Kidney epithelial cell (primary cell): ENCODE data around the gene KCNH5. TPM values are rescaled to one million over a fixed set of nuclear protein-coding genes. Genes with fewer than 3 reads are reported as not detected.
A peak's percentile ranks its signal among the peaks of the same experiment; 100 is the strongest.

ENCODE experiments used
- DNase-seq: peaks from one replicate; pipeline ENCODE4 v3.0.0-alpha.2; 2010; ENCODE audit warnings: low read depth
- H3K27me3 ChIP-seq: 2 replicates; pipeline ENCODE4 v1.6.0; 2011; ENCODE audit warnings: low read length; ENCODE audit not compliant: control insufficient read depth, insufficient read depth
- H3K36me3 ChIP-seq: 2 replicates; pipeline ENCODE4 v1.5.1; 2011; ENCODE audit warnings: low read length; ENCODE audit not compliant: control insufficient read depth, insufficient read depth
- H3K4me3 ChIP-seq: 2 replicates; pipeline ENCODE4 v1.5.1; 2011; ENCODE audit warnings: low read depth, mild to moderate bottlenecking, control low read depth, low read length
- total RNA-seq: library from RNA; depleted of rRNA; stranded (reverse); fragments of >200 nt; gene quantifications from 2 replicates; pipeline ENCODE4 v1.2.3, GENCODE V29; 2015
- TF ChIP-seq, protein P1 (sequence below): IDR thresholded peaks from 2 replicates; pipeline ENCODE4 v1.5.1; 2011; ENCODE audit warnings: mild to moderate bottlenecking, moderate library complexity, low read length, control low read depth, inconsistent platforms; ENCODE audit not compliant: insufficient read depth, poor library complexity, severe bottlenecking

KCNH5 gene
- total RNA-seq, 1 donor from 2014 or later, result not detected

DNA sequence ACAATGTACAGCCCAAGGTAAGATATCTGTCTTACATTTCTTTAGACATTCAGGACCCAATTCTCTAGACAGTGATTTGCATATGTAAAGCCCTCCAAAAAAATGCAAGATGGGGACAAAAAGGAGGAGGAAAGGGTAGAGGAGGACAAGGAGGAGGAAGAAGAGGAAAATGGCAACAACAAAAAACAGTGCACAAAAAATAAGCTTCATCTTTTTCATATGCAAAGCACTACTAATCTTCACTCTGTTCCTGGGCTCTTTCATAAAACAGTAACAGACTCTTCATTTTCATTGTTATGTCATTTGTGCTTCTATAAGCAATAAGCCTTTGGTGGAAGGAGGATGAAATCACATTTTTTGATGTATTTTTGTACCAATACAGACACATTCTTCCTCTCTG, 61.4 kb downstream of the KCNH5 start:
- DNase-seq, result no peak
- H3K27me3 ChIP-seq, result no peaks in the 10 kb centered on the region
- no peaks in the 10 kb centered on the region for H3K36me3 ChIP-seq

DNA sequence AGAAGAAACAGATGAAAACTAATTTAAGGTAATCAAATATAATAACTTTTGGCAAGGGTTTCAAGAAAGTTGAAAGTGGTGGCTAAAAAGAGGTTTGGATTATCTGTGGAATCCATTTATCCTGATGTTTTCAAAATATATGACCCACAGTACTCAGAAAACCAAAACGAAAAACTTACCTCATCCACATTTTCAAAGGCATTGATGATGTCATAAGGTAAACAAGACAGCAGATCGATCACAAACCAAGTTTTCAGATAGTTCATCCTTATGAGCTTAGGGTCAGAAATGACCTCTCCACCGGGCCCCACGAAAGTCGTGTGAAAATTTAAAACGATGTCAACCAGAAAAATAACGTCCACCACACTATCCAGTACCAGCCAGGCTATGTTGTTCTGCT, 64.6 kb downstream of the KCNH5 start:
- no peaks in the 10 kb centered on the region for H3K36me3 ChIP-seq
- no peak overlapping the region for H3K4me3 ChIP-seq
- DNase-seq, result no peak
- TF ChIP-seq, protein P1, sequence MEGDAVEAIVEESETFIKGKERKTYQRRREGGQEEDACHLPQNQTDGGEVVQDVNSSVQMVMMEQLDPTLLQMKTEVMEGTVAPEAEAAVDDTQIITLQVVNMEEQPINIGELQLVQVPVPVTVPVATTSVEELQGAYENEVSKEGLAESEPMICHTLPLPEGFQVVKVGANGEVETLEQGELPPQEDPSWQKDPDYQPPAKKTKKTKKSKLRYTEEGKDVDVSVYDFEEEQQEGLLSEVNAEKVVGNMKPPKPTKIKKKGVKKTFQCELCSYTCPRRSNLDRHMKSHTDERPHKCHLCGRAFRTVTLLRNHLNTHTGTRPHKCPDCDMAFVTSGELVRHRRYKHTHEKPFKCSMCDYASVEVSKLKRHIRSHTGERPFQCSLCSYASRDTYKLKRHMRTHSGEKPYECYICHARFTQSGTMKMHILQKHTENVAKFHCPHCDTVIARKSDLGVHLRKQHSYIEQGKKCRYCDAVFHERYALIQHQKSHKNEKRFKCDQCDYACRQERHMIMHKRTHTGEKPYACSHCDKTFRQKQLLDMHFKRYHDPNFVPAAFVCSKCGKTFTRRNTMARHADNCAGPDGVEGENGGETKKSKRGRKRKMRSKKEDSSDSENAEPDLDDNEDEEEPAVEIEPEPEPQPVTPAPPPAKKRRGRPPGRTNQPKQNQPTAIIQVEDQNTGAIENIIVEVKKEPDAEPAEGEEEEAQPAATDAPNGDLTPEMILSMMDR, result no peak
- no peaks in the 10 kb centered on the region for H3K27me3 ChIP-seq

More for the DNA sequence above, 61.4 kb downstream of the KCNH5 start:
- TF ChIP-seq, protein P1, result no peak
- no peak overlapping the region for H3K4me3 ChIP-seq

DNA sequence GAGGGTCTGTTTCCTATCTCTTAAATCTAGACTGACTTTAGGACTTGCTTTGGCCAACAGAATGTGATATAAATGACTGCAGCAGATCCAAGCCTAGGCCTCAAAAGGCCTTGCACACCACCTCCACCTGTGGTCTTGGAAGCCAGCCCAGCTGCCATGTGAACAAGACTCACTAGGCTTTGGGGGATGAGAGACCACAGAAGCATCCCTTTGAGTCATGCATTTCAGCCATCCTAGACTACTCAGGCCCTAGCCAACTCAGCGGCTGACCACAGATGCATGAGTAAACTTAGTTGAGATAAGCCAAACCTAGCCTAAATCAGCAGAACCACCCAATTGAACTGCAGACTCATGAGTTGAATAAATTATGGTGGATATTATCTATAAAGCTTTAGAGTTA, 87.7 kb downstream of the KCNH5 start:
- no peak overlapping the region for H3K4me3 ChIP-seq
- no peaks in the 10 kb centered on the region for H3K27me3 ChIP-seq
- H3K36me3 ChIP-seq, result no peaks in the 10 kb centered on the region
- TF ChIP-seq, protein P1, result no peak
- peak; percentile 91 for DNase-seq

DNA sequence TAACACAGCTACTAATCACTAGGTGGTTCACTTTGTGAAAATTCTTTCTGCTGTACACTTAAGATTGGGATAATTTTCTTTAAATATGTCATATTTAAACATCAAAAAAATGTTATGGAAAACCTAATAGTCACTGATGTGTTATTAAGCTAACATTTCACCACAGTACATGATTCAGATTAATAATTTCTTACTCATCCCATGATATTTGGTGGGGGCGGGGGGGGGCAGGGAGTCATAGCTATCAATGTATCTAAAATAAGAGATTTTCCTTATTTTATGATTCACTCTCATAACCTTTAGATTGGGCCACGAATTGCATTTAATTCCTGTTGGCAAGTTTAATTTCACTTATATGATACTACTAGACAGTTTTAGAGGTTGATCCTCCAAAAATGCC, 88.8 kb downstream of the KCNH5 start:
- TF ChIP-seq, protein P1, result no peak
- H3K36me3 ChIP-seq, result no peaks in the 10 kb centered on the region
- DNase-seq, result no peak
- no peaks in the 10 kb centered on the region for H3K27me3 ChIP-seq
- no peak overlapping the region for H3K4me3 ChIP-seq

DNA sequence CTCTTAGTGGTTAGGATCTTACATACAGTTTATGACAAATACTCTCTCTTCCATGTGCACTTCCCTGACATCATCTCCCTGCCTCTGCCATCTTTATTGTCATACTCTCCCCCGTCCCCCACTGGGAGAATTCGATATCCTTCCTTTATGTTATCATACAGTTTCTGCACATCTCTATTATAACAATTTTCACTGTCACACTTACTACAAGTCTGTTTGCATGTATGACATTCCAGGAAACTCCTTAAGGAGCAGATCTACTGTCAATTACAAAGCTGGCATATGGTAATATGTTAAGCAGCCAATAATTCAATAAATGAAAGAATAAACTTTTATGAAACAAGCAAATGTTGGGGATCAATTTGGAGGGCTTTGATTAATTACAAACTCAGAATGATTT, 91.1 kb downstream of the KCNH5 start:
- Histone ChIP-seq H3K36me3 (no peaks in the 10 kb centered on the region), H3K27me3 (no peaks in the 10 kb centered on the region), H3K4me3 (no peak overlapping the region)
- TF ChIP-seq, protein P1, result no peak
- DNase-seq, result no peak

DNA sequence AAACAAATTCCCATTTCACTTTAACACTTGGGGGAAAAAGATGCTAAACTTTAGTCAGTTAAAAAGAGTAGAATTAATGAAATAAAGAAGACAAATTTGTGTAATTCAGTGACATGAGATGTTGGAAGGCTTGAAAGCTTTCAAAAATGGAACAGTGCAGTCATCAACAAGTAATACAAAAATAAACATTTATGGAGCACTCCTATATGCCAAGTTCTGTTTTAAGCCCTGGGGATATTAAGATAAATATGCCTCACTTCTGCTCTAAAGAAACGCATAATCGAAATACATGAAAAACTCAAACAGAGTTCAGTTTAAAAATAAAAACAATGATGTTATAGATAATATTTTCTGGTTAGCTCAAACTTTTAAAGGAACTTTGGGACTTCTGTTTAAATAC, 93.0 kb downstream of the KCNH5 start:
- no peak overlapping the region for H3K4me3 ChIP-seq

More for the DNA sequence above, 93.0 kb downstream of the KCNH5 start:
- H3K27me3 ChIP-seq, result no peaks in the 10 kb centered on the region
- no peaks in the 10 kb centered on the region for H3K36me3 ChIP-seq
- TF ChIP-seq, protein P1, result no peak
- DNase-seq, result no peak
